NK-92 treated with Interleukin-12 subunit alpha and Interleukin-12 subunit beta, amount 100 ng/mL, for 24 hours (cell line): ENCODE data around the gene FOXO4.
"Not testable (repeated sequence)": the region's sequence is repeated elsewhere in the genome, so short reads cannot be mapped to it uniquely, and the experiment has no call there.

ENCODE experiments used
- DNase-seq: peaks from one replicate; lab custom pipeline; 2025; lab: John Stamatoyannopoulos, UW

Gene FOXO4

GRCh38 chrX:71095555-71095980 lies at the start of gene FOXO4:
Gene FOXO4, plus strand, starts transcription at chrX:71095851. Its CDS starts 678 bp downstream, at chrX:71096529.
- peak; percentile 78 for DNase-seq

GRCh38 chrX:71047891-71048290 lies 47.8 kb upstream of the FOXO4 start:
- DNase-seq, result not testable (repeated sequence)

- no peak for DNase-seq
Observed at GRCh38 chrX:71052721-71053120, 42.9 kb upstream of the FOXO4 start.

GRCh38 chrX:71053217-71053621 lies 42.4 kb upstream of the FOXO4 start:
- no peak for DNase-seq

GRCh38 chrX:71056867-71057266 lies 38.8 kb upstream of the FOXO4 start:
- no peak for DNase-seq

GRCh38 chrX:71057848-71058530 lies 37.7 kb upstream of the FOXO4 start:
- DNase-seq, result no peak

GRCh38 chrX:71060127-71060526 lies 35.5 kb upstream of the FOXO4 start:
- no peak for DNase-seq

- no peak for DNase-seq
Observed at GRCh38 chrX:71067089-71067488, 28.6 kb upstream of the FOXO4 start.

- DNase-seq, result no peak
Observed at GRCh38 chrX:71067712-71068043, 28.0 kb upstream of the FOXO4 start.

GRCh38 chrX:71068044-71068918 lies 27.4 kb upstream of the FOXO4 start, which contains the start of gene SNX12:
Gene SNX12, minus strand, starts transcription at chrX:71068334. Its CDS starts 28 bp downstream, at chrX:71068306.
- DNase-seq, result peak; percentile 77

GRCh38 chrX:71070531-71070930 lies 25.1 kb upstream of the FOXO4 start:
- DNase-seq, result no peak

- DNase-seq, result no peak
Observed at GRCh38 chrX:71081330-71082123, 14.1 kb upstream of the FOXO4 start.

- DNase-seq, result no peak
Observed at GRCh38 chrX:71082124-71082647, 13.5 kb upstream of the FOXO4 start.

- DNase-seq, result no peak
Observed at GRCh38 chrX:71082822-71083221, 12.8 kb upstream of the FOXO4 start.

- DNase-seq, result no peak
Observed at GRCh38 chrX:71085900-71086299, 9.8 kb upstream of the FOXO4 start.

GRCh38 chrX:71091263-71091662 lies 4.4 kb upstream of the FOXO4 start:
- no peak for DNase-seq

GRCh38 chrX:71095033-71095432 lies 618 bp upstream of the FOXO4 start:
- DNase-seq, result no peak

- peak; percentile 59 for DNase-seq
Observed at GRCh38 chrX:71095981-71096759, 519 bp downstream of the FOXO4 start.

- no peak for DNase-seq
Observed at GRCh38 chrX:71096760-71097032, 1.0 kb downstream of the FOXO4 start.

- peak; percentile 65 for DNase-seq
Observed at GRCh38 chrX:71098302-71098701, 2.7 kb downstream of the FOXO4 start.

GRCh38 chrX:71098951-71099506 lies 3.4 kb downstream of the FOXO4 start:
- no peak for DNase-seq
